ENCODE results near the gene AGAP4.
"Not testable (repeated sequence)": the region's sequence is repeated elsewhere in the genome, so short reads cannot be mapped to it uniquely, and the experiment has no call there.

- not testable (repeated sequence) for TF ChIP-seq CTCF (conservative IDR thresholded peaks at IDR 0.05 in 1 of 2, IDR thresholded peaks at IDR 0.05 in 1 of 2; ENCODE audit: extremely low read depth in 1 of 2, insufficient read depth in 1 of 2, low read depth in 1 of 2, low read length in 2 of 2); EZH2 (IDR thresholded peaks at IDR 0.05; ENCODE audit: borderline replicate concordance, low read length)
These were observed 57.3 kb downstream of the AGAP4 start for GRCh38 chr10:45789991-45790390.

Measured in mammary epithelial cell (primary cell).